Activated CD8-positive, alpha-beta memory T cell treated with anti-CD3 and anti-CD28 coated beads, Interleukin-2, amount 50 U/mL, for 1 hour (primary cell): ENCODE results near the gene CCDC102B.
"Not testable (repeated sequence)": the region's sequence is repeated elsewhere in the genome, so short reads cannot be mapped to it uniquely, and the experiment has no call there.

Experiments
- DNase-seq: peaks from one replicate; pipeline ENCODE4 v3.0.0-alpha.2; 2020; ENCODE audit errors: extremely low read depth

CCDC102B gene

DNA sequence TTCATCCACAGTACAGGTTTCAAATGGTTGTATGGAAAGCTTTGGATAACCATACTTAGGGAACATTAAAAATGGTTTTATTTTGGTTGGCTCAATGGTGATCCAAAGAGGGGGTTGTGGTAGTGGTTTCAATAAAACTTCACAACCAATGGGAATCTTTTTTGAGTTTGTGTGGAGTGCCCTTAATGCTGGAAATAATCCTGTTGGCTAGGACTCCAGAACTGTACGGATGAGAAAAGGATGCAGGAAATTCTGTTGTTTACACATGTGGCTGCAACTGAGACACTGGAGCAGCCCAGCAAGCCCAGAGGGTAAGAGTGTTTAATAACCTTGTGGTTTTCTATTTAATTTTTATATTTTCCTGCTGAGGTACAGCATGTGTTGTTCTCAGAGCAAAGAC, at the start of gene CCDC102B:
Gene CCDC102B (plus strand): TSS at position 210 of the 400 bp plus-strand sequence. CDS start 38,684 bp downstream, outside the sequence.
- DNase-seq = no peak

DNA sequence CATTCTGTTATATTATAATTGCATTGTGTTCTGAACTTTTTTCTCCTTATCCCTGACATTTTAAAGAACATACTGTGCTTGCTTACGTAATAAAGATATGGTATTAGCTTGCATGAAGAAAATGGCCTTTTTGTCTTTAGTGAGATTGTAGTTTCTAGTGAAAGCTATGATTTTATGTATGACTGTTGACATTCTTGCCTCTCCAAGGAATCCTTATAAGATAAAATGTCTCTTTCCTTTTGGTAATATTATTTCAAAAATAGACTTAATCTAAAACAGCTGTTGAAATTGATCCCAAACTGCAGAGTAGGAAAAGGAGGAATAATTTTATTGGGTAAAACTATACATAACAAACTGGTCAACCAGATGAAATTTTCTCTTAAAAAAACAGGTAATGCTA, 40.8 kb upstream of the CCDC102B start:
- no peak for DNase-seq

- DNase-seq = no peak
Observed at GRCh38 chr18:68759308-68759707, 38.6 kb upstream of the CCDC102B start.

- no peak for DNase-seq
Observed at GRCh38 chr18:68763083-68763482, 34.8 kb upstream of the CCDC102B start.

DNA sequence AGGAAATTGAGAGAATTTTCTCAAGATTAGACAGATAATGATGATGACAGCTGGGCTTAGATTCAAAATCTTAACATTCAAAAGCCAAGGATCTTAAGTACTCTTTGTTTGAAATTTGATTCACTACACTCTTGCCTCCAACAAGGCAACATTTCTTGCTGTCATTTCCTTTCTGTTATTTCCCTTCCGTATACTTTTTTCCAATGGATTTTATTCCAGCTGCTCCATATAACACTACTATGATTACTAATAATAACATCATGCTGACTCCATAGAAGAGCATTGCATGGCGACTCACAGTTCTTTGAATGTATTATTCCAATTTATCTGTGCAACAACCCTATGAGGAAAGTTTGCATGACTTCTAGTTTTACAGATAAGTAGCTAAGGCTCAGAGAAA, 33.9 kb upstream of the CCDC102B start:
- no peak for DNase-seq

DNA sequence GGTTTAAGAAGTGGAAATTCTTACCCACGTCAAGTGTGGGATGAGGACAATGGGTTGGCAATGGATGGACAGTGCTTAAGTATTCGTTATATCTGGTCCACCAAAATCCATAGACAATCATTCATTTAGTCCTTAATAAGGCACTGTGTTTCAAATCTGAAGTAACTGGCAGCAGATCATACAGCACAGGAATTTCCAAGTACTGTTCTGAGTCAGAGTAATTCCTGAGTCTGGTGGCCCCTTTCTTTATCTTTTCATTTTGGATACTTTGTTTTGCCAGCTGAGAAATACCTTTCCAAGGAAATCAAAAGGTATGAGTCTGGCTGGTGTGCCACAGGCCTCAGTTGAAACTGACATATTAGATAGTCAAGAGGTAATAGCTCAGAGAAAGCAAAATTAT, 31.4 kb upstream of the CCDC102B start:
- no peak for DNase-seq

GRCh38 chr18:68769461-68769860, 28.4 kb upstream of the CCDC102B start:
- no peak for DNase-seq

- no peak for DNase-seq
Observed at GRCh38 chr18:68772268-68772667, 25.6 kb upstream of the CCDC102B start.

DNA sequence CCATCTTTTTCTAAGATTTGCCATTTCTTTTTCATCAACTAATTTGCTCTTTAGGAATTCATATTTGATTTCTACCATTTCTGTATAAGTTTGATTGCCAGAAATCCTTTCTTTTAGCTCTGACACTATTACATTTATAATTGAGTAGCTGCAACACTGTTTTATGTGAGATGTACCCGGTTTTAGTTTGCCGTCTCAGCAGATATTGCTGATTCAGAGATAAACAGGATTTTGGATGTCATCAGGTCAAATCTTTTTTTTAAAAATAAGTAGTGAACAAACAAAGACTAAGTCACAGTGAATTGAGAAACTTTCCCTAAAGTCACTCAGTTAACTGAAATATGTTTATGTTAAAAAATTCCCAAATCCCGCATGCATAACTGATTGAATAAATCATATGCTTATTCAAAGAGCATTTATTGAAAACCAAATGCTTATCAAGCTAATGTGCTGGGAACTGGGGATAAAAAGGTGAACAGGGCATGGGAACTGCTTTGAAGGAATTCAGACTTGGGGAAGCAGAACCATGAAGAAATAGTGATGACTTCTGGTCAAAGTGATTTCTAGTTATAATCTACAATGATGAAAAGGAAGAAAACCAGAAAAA, 19.5 kb upstream of the CCDC102B start:
- DNase-seq = no peak

- no peak for DNase-seq
Observed at GRCh38 chr18:68779169-68779568, 18.7 kb upstream of the CCDC102B start.

- no peak for DNase-seq
Observed at GRCh38 chr18:68780802-68781635, 16.9 kb upstream of the CCDC102B start.

DNA sequence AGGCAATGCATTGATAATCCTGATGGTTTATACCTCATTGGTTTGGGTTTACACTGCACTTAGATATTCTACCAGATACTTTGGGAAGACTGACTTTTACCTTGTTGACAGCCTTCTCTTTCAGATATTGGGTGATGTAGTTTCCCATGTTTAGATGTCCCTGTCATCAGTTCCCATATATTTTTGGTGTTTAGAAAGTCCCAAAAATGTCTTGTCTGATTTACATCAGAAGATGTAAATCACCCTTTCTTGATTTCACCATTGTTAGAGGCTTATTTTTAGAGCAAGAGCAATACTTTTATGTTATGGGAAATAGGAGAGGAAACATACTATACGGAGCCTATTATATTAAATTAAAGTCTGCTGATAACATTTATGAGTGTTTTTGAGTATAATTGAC, 14.4 kb upstream of the CCDC102B start:
- no peak for DNase-seq

GRCh38 chr18:68784071-68784470, 13.8 kb upstream of the CCDC102B start:
- DNase-seq = no peak

- DNase-seq = not testable (repeated sequence)
Observed at GRCh38 chr18:68790290-68790689, 7.6 kb upstream of the CCDC102B start.

- DNase-seq = no peak
Observed at GRCh38 chr18:68791801-68792200, 6.1 kb upstream of the CCDC102B start.

- DNase-seq = no peak
Observed at GRCh38 chr18:68793951-68794350, 3.9 kb upstream of the CCDC102B start.

DNA sequence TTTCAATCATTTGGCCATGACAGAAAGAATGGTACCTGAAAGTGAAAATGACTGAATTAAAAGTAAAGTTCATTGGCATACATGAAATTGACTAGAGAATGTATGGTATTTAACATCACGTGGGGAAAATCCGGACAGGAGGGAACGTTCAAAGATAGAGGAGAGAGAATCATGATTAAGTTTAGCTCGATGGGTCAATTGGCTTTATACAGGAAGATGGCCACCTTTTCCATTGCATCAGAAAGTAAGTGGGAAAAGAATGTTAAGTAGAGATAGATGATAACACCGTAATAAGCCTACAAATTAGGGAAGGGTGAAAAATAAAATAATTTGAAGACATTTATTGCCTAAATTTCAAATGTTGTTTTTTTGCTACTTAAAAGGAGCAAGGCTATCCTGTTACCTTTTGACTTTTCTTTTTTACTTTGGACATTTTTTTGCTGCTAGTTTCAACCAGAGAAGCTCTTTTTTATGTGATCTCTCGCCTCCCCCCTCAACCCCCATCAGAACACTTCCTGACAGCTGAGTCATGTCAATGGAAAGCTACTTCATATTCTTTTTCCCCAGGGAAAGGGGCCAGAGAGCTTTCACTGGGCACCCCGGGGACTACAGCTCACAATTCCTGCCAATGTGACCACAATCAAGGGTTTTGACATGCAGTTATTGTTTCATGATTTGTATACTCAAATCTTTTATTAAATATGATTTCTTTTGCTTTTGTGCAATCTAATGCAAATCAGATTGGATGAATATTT, 767 bp upstream of the CCDC102B start:
- no peak for DNase-seq

GRCh38 chr18:68800075-68800474, 2.2 kb downstream of the CCDC102B start:
- DNase-seq = no peak

GRCh38 chr18:68803356-68803755, 5.5 kb downstream of the CCDC102B start:
- DNase-seq = no peak

DNA sequence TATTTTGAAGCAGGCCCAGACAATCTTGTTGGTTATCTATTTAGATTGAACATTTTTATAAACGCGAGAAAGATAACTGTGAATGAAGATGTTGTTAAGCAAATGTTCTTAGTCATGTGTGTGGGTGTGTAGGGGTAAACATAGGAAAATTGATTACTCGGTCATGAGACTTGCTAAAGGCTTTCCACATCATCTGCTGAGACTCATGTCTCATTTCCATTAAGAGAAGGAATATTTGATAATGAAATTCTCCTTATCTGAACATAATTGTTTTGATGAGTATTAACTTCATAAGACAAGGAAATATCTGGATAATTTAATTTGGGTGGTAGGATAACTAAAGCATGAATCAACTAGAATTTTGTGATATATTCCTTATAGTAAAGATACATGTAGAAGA, 19.7 kb downstream of the CCDC102B start:
- no peak for DNase-seq

- DNase-seq = no peak
Observed at GRCh38 chr18:68818584-68818983, 20.7 kb downstream of the CCDC102B start.

- DNase-seq = no peak
Observed at GRCh38 chr18:68822926-68823325, 25.0 kb downstream of the CCDC102B start.

DNA sequence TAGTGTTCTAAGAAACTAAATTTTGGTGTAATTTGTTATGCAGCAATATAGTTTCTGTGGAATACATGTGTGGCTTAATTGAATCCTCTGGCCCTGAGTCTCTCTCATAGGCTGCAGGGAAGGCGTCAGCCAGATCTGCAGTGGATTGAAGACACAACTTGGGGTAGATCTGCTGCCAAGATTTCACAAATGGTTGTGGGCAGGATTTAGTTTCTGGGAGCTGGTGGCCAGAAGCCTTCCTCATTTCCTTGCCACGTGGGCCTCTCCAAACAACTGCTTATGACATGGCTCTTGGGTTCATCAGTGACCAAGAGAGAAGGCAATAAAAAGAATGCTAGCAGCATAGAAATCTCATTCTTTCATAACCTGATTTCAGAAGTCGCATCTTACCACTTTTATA, 28.2 kb downstream of the CCDC102B start:
- no peak for DNase-seq
